GM18519 (cell line): ENCODE data around the gene TMEM86A.

Experiments used
- ATAC-seq: cut with Tn5 transposase; IDR thresholded peaks from one replicate; pipeline ENCODE4 v1.9.1; 2021; ENCODE audit warnings: mild to moderate bottlenecking, moderate library complexity; ENCODE audit not compliant: unreplicated experiment, low FRiP score

The TMEM86A gene

DNA sequence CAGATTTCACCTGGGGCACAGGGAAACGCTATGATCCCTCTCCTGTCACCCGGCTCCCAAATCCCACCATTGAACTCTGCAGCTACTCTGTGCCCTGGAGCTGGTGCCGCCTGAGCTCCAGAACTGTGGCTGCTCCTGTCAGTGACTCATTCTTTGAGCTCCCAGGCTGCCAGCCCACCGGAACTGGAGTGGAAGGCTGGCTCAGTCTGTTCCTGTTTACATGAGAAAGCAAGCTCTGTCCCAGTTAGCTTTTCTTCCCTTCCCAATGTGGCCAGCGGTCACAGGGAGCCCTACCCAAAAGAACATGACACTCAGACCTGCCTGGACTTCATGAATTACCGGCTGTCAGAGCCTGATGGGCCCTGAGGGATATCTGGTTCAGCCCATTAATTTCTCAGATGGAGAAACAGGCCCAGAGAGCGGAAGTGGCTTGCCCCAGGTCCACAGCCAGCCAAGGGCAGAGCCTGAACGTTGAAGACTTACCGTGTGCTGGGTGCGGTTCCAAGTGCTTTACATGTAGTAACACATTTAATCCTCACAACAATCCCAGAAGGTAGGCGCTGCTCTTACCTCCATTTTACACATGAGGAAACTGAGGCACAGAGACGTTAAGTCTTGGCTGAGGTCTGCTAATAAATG is 51.2 kb downstream of the TMEM86A start:
- no peak for ATAC-seq

GRCh38 chr11:18750944-18751343 is 52.4 kb downstream of the TMEM86A start:
- no peak for ATAC-seq

DNA sequence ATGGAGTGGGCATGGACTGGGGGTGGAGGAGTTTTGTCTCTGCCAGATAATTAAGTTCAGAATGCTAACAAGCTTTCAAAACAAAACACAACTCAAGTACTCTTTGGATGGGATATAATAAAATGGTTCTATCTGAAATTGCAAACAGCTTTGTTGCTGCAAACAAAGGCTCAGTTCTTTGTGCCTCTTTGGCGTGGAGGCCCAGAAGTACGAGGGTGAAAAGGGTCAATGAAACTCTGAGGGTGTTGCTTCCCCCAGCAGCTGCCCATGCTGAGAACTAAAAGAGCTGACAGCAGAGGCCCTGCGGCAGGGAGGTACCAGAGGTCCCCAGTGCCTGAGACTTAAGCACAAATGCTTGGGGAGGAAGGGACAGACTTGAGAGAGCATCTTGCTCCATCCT is 53.9 kb downstream of the TMEM86A start:
- no peak for ATAC-seq

GRCh38 chr11:18754308-18754707 is 55.7 kb downstream of the TMEM86A start:
- ATAC-seq: no peak
